CD4-positive, alpha-beta T cell treated with Interleukin-21 for 1 hour (primary cell): ENCODE results near the gene PRIM2.
"Not testable (repeated sequence)": the region's sequence is repeated elsewhere in the genome, so short reads cannot be mapped to it uniquely, and the experiment has no call there.

Experiments used
- DNase-seq: peaks from one replicate; pipeline ENCODE4 v3.0.0-alpha.2; 2020

PRIM2 gene

DNA sequence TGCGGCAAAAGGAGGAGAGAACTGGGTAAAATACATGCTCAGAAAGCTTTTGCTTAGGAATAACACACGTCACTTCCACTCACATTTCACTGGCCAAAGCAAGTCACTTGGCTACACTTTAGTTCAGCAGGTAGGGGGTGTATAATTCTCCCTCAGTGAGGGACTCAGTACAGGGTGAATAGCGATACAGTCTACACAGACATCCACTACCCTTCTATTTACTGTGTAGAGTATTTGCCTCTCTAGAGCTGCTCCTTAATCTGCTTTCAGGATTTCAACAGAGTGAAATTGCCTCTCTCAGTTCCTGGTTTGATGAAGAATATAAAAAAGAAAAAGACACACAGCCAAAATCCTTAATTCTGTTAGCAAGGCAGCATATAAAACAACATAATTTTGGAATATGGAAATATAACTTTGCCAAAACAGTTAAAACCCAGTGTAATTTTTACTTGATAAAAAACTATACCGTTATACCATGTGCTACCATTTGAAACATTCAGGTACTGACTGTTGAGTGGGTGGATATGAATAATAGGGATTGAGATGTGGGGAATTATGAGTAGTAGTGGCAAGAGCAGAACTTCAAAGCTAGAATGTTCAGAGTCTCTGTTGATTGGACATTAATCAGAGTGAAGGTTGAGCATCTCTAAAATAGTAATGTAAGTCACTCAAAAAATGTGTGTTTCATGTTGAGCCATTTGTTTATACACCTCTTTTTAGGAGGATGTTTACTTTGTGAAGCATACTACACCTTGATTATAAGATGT is 51.7 kb downstream of the PRIM2 start:
- not testable (repeated sequence) for DNase-seq

GRCh38 chr6:57371779-57372178 is 54.3 kb downstream of the PRIM2 start:
- not testable (repeated sequence) for DNase-seq

- not testable (repeated sequence) for DNase-seq
Measured at GRCh38 chr6:57374764-57375163, 57.3 kb downstream of the PRIM2 start.

DNA sequence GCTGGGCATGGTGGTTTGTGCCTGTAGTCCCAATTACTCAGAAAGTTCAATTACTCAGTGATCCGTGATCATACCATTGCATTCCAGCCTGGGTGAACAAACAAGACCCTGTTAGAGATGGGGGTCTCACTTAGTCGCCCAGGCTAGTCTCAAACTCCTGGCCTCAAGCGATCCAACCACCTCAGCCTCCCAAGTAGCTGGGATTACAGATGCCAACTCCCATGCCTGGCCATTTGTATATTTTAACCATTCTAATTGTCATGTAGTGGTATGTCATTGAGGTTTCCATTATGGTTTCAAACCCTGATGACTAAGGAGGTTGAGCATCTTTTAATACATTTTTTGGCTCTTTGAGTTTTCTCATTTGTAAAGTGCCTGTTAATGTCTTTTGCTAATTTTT is 58.7 kb downstream of the PRIM2 start:
- DNase-seq, result not testable (repeated sequence)

- not testable (repeated sequence) for DNase-seq
Measured at GRCh38 chr6:57389038-57389592, 71.7 kb downstream of the PRIM2 start.

DNA sequence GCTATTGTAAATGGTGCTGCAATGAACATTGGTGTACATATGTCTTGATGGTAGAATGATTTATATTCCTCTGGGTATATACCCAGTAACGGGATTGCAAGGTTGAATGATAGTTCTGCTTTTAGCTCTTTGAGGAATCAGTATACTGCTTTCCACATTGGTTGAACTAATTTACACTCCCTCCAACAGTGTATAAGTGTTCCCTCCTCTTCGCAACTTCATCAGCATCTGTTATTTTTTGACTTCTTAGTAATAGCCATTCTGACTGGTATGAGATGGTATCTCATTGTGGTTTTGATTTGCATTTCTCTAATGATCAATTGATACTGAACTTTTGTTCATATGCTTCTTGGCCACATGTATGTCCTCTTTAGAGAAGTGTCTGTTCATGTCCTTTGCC is 73.4 kb downstream of the PRIM2 start:
- DNase-seq, result not testable (repeated sequence)

DNA sequence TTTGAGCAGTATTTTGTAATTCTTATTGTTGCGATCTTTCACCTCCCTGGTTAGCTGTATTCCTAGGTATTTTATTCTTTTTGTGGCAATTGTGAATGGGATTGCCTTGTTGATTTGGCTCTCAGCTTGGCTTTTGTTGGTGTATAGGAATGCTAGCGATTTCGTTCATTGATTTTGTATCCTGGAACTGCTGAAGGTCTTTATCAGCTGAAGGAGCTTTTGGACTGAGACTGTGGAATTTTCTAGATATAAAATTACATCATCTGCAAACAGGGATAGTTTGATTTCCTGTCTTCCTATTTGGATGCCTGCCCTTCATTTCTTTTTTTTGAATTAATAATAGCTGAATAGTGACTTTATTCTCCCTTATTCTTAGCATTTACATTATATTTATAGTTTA is 74.6 kb downstream of the PRIM2 start:
- not testable (repeated sequence) for DNase-seq

DNA sequence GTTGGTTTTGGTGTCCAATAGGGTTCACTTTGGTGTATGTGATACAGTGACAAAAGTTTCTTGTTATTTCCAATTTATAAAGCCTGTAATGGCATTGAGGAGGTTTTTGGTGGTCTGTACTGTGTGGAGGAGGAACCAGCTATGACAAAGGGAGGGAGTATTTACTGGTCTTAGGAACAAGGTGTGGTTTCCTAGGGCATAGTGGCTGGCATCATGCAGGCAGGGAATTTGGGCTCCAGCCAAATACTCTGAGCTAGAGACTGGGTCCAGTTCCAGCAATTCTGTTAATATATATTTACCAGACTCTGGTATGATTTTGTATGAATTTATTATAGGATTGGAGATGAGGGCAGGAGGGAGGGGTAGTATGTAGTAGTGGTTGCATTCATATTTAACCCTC is 101.9 kb downstream of the PRIM2 start:
- not testable (repeated sequence) for DNase-seq

- DNase-seq, result no peak
Measured at GRCh38 chr6:57421503-57421902, 104.1 kb downstream of the PRIM2 start.

DNA sequence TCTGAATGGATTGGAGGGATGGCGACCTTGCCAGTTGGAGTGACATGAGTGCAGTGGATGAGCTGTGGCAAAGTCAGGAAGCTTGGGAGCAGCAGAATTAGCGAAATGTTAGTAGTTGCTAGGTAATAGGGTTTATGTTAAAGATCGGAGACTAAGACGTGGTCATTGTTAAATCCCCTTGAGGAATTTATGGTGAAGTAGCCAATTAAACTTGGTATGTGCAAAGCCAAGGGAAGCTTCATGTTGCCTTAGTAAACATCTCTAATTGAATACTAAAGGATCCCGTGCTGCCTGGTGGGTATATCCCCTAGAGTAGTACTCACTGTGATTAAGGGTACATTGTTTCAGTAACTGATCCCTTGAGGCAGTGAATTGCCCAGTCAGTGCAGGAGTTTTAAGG is 106.0 kb downstream of the PRIM2 start:
- no peak for DNase-seq

DNA sequence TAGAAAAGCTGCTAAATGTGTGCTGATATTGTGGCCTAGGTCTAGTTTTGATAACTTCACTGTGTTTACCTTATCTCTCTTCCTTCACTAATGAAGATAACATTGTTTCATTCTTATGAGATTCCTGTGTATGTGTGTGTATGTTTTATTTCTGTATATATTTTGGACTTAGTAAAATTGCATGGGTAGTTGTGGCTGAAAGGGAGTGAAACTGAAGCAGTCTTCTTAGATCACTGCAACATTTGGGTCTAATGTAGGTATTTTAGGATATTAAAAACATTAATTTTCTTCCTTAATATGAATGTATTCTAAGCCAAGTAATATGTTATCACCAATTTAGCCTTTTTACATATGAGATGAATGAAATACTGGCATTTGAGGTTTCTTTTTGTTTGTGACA is 114.3 kb downstream of the PRIM2 start:
- DNase-seq, result not testable (repeated sequence)

GRCh38 chr6:57432157-57432556 is 114.7 kb downstream of the PRIM2 start:
- no peak for DNase-seq

- DNase-seq, result no peak
Measured at GRCh38 chr6:57432919-57433684, 115.7 kb downstream of the PRIM2 start.

DNA sequence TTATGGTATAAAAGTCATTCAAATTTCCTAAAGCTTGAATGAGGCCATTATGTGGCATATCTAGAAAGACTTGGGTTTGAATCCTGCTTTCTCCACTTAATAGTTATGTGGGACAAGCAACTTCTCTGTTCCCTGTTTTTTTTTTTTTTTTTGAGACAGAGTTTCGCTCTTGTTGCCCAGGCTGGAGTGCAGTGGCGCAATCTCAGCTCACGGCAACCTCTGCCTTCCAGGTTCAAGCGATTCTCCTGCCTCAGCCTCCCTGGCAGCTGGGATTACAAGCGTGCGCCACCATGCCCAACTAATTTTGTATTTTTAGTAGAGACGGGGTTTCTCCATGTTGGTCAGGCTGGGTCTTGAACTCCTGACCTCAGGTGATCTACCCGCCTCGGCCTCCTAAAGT is 116.4 kb downstream of the PRIM2 start:
- not testable (repeated sequence) for DNase-seq

DNA sequence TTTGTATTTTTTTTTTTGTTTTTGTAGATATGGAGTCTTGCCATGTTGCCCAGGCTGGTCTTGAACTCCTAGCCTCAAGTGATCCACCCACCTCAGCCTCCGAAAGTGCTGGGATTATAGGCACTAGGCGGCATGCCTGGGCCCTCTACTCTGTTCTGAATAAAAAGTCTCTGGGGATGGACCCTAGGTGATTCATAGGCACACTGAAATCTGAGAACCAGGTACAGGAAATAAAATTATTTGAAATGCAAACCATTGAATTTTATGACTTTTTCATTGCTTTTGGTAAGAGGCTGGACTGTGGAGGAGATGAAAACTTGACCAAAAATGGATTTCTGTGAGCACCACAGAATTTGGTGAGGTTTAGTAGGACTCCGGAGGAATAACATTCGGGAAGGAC is 117.5 kb downstream of the PRIM2 start:
- DNase-seq, result no peak

DNA sequence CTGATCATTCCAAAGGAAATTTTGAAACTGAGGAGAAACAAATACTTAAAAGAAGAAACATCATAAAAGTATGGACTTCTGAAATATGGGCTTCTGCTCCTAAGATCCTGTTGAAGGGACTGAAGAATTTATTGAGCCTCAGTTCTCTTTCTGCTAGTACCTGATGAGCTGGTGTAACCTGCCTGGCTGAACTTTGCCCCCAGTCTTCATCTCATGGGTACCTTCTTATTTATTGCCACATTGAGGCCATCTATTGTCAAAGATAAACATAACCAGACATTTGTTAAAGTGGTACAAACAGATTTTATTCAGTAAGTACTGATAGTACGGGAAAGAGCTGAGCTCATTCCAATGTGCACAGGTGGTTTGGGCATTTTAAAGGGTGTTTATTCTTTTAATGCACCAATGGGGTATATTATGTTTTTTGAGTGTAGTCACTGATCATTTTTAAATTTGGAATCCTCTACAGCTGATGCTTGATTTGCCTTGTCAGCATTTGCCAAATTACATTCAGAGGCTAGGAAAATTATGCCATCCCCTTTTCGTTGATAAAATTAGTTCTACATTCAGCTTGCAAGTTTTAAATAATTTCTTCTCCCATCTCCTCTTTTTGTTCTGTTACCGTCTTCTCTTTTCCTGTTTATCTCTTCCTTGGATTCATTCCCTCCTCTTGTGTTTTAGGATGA is 118.2 kb downstream of the PRIM2 start:
- no peak for DNase-seq

GRCh38 chr6:57440735-57441134 is 123.3 kb downstream of the PRIM2 start:
- not testable (repeated sequence) for DNase-seq

DNA sequence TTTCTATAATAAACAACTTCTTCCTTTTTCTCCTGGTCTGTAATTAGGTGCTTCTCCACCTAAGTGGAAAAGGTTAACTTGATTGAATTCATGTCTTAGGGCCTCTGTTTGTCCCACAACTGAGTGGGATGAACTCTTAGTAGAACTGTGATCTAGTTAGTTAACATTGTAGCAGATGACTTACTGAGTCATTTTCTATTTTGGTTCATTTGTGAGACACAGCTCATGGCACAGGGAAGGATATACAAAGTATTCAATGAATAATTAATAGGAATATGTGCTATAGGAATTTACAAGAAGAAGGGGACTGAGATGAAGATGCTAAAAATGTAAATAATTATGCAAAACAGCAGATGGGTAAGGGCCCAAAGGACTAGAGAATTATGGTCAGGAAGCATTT is 124.7 kb downstream of the PRIM2 start:
- DNase-seq, result not testable (repeated sequence)

- not testable (repeated sequence) for DNase-seq
Measured at GRCh38 chr6:57443181-57443580, 125.8 kb downstream of the PRIM2 start.

- not testable (repeated sequence) for DNase-seq
Measured at GRCh38 chr6:57444787-57445186, 127.4 kb downstream of the PRIM2 start.

DNA sequence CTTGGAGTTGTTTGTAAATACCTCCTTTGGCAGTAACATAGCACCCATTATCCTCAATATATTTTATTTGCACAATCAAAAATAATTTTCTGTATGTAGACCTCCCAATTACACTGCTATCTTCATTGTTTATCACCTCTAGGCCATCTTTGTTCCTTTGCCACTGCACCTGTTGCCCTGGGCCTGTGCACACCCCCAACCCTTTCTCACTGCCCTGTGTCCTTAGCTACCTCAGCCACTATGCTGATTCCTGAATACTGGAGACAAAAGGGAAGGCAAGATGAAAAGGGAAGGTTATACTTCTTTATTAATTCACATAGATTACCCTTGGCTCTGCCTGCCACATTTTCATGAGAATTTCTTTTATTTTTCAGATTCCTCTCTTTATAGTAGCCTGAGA is 127.9 kb downstream of the PRIM2 start:
- not testable (repeated sequence) for DNase-seq

DNA sequence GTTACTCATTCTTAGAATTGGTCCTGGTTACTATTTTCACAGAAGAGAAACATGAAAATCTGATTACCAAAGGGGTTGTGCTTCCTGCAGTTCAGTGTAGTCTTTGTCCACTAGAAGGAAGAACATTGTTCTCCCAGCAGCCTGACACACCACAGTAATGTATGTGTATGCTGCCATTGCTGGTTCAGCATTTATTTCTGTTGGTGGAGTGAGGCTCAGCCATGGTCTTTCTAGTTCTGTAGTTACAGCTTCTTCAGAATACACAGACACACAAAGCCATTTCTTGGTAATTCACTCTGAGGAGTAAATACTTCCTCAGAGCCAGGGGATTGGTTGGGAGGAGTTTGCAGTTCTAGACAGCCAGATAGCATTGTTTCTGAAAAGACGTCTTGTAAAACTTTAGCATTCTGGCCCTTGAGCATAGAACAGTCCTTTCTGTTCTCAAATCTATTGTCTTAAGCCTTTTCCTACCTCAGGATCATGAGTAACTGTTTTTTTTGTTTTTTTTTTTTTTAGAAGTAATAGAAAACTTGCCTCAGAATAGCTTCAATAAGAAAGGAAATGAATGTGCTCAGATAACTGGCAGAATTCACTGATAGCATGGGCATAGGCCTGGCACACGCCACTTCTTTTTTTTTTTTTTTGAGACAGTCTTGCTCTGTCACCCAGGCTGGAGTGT is 128.5 kb downstream of the PRIM2 start:
- not testable (repeated sequence) for DNase-seq
